HEK293 (cell line): ENCODE results near the gene PAXX.

ENCODE experiments used
- CTCF ChIA-PET: fragments of 350-600 bp; formaldehyde crosslinking; extraction: SDS; loops from one replicate; lab custom pipeline; 2021; ENCODE audit warnings: antibody characterized with exemption; lab: Yijun Ruan, JAX
- POLR2A ChIA-PET: fragments of 300-600 bp; formaldehyde crosslinking; extraction: SDS; loops from one replicate; lab custom pipeline; 2020; ENCODE audit warnings: antibody characterized with exemption, inconsistent platforms; lab: Yijun Ruan, JAX
- H3K27ac ChIP-seq: fragments of 200-500 bp; sonication (Bioruptor generic); 2 replicates; pipeline ENCODE4 v1.5.1; 2014; ENCODE audit warnings: low read depth, low read length, control low read depth, inconsistent platforms; ENCODE audit errors: extremely low read depth
- H3K36me3 ChIP-seq, 2 experiments: fragments of 200-500 bp in 1 of 2; sonication (Bioruptor generic) in 1 of 2; 1 replicate in 1 of 2; 2 replicates in 1 of 2; pipeline ENCODE4 v1.5.1; 2014 to 2017; ENCODE audit warnings: inconsistent platforms in 2 of 2, low read length in 2 of 2; ENCODE audit not compliant: control insufficient read depth in 2 of 2, insufficient read depth in 1 of 2
- H3K4me1 ChIP-seq: fragments of 200-500 bp; sonication (Bioruptor generic); 2 replicates; pipeline ENCODE4 v1.5.1; 2014; ENCODE audit warnings: mild to moderate bottlenecking, low read length, inconsistent platforms; ENCODE audit not compliant: control insufficient read depth, insufficient read depth
- H3K4me3 ChIP-seq: 2 replicates; pipeline ENCODE4 v1.5.1; 2011; ENCODE audit warnings: low read depth, mild to moderate bottlenecking, control low read depth, low read length, moderate library complexity
- H3K9me3 ChIP-seq: fragments of 200-500 bp; sonication (Bioruptor generic); 2 replicates; pipeline ENCODE4 v1.5.1; 2014; ENCODE audit warnings: low read depth, low read length, inconsistent platforms; ENCODE audit not compliant: control insufficient read depth, insufficient read depth
- BCL11B ChIP-seq: fragments of 450-650 bp; formaldehyde crosslinking; IDR thresholded peaks from 2 replicates; pipeline ENCODE4 v1.5.1; 2016; ENCODE audit warnings: low read depth, missing biosample characterization, missing genetic modification characterization
- FEZF1 ChIP-seq: fragments of 450-650 bp; formaldehyde crosslinking; IDR thresholded peaks from 2 replicates; pipeline ENCODE4 v1.5.1; 2016; ENCODE audit warnings: missing biosample characterization, missing genetic modification characterization
- KLF1 ChIP-seq: fragments of 450-650 bp; formaldehyde crosslinking; IDR thresholded peaks from 2 replicates; pipeline ENCODE4 v1.5.1; 2016; ENCODE audit warnings: missing biosample characterization, missing genetic modification characterization
- KLF8 ChIP-seq: fragments of 450-650 bp; formaldehyde crosslinking; IDR thresholded peaks from 2 replicates; pipeline ENCODE4 v1.5.1; 2016; ENCODE audit warnings: missing biosample characterization, missing genetic modification characterization
- MEIS1 ChIP-seq: sonication (generic); formaldehyde crosslinking; IDR thresholded peaks from 2 replicates; pipeline ENCODE4 v1.8.1; 2022; ENCODE audit warnings: missing genetic modification reagents, mild to moderate bottlenecking, borderline replicate concordance
- SCRT2 ChIP-seq: fragments of 450-650 bp; formaldehyde crosslinking; IDR thresholded peaks from 2 replicates; pipeline ENCODE4 v1.5.1; 2016; ENCODE audit warnings: missing biosample characterization, missing genetic modification characterization
- SETDB1 ChIP-seq: IDR thresholded peaks from one replicate; pipeline ENCODE4 v1.6.1; 2017; ENCODE audit warnings: mild to moderate bottlenecking, low read length, moderate library complexity, mixed read lengths; ENCODE audit not compliant: insufficient read length
- TSHZ1 ChIP-seq: fragments of 450-650 bp; formaldehyde crosslinking; IDR thresholded peaks from 2 replicates; pipeline ENCODE4 v1.5.1; 2016; ENCODE audit warnings: missing biosample characterization, missing genetic modification characterization, borderline replicate concordance
- ZBTB17 ChIP-seq: fragments of 450-650 bp; formaldehyde crosslinking; IDR thresholded peaks from 2 replicates; pipeline ENCODE4 v1.5.1; 2016; ENCODE audit warnings: missing biosample characterization, missing genetic modification characterization
- ZBTB20 ChIP-seq: fragments of 450-650 bp; formaldehyde crosslinking; IDR thresholded peaks from 2 replicates; pipeline ENCODE4 v1.5.1; 2016; ENCODE audit warnings: missing biosample characterization, missing genetic modification characterization
- ZBTB49 ChIP-seq: fragments of 450-650 bp; formaldehyde crosslinking; IDR thresholded peaks from 2 replicates; pipeline ENCODE4 v1.5.1; 2016; ENCODE audit warnings: missing biosample characterization, missing genetic modification characterization, low read depth
- ZFHX2 ChIP-seq: fragments of 450-650 bp; formaldehyde crosslinking; conservative IDR thresholded peaks from 2 replicates; pipeline ENCODE4 v1.5.1; 2016; ENCODE audit warnings: missing biosample characterization, missing genetic modification characterization
- ZNF112 ChIP-seq: fragments of 450-650 bp; formaldehyde crosslinking; IDR thresholded peaks from 2 replicates; pipeline ENCODE4 v1.5.0; 2017; ENCODE audit warnings: missing biosample characterization, missing genetic modification characterization
- ZNF121 ChIP-seq: fragments of 450-650 bp; formaldehyde crosslinking; IDR thresholded peaks from 2 replicates; pipeline ENCODE4 v1.5.1; 2016; ENCODE audit warnings: missing biosample characterization, missing genetic modification characterization
- ZNF2 ChIP-seq: fragments of 450-650 bp; formaldehyde crosslinking; IDR thresholded peaks from 2 replicates; pipeline ENCODE4 v1.5.1; 2016; ENCODE audit warnings: missing biosample characterization, missing genetic modification characterization
- ZNF214 ChIP-seq: fragments of 450-650 bp; formaldehyde crosslinking; IDR thresholded peaks from 2 replicates; pipeline ENCODE4 v1.5.1; 2017; ENCODE audit warnings: missing biosample characterization, mild to moderate bottlenecking, missing genetic modification characterization, borderline replicate concordance
- ZNF248 ChIP-seq: fragments of 450-650 bp; formaldehyde crosslinking; IDR thresholded peaks from 2 replicates; pipeline ENCODE4 v1.5.1; 2017; ENCODE audit warnings: missing biosample characterization, missing genetic modification characterization
- ZNF366 ChIP-seq: fragments of 450-650 bp; formaldehyde crosslinking; conservative IDR thresholded peaks from 2 replicates; pipeline ENCODE4 v1.5.1; 2016; ENCODE audit warnings: missing biosample characterization, missing genetic modification characterization
- ZNF391 ChIP-seq: fragments of 450-650 bp; formaldehyde crosslinking; IDR thresholded peaks from 2 replicates; pipeline ENCODE4 v1.5.1; 2016; ENCODE audit warnings: low read depth, missing biosample characterization, missing genetic modification characterization, borderline replicate concordance
- ZNF404 ChIP-seq: fragments of 450-650 bp; formaldehyde crosslinking; IDR thresholded peaks from 2 replicates; pipeline ENCODE4 v1.5.1; 2017; ENCODE audit warnings: missing biosample characterization, missing genetic modification characterization
- ZNF48 ChIP-seq: fragments of 450-650 bp; formaldehyde crosslinking; IDR thresholded peaks from 2 replicates; pipeline ENCODE4 v1.5.1; 2016; ENCODE audit warnings: missing biosample characterization, missing genetic modification characterization
- ZNF521 ChIP-seq: fragments of 450-650 bp; formaldehyde crosslinking; IDR thresholded peaks from 2 replicates; pipeline ENCODE4 v1.5.1; 2017; ENCODE audit warnings: missing biosample characterization, mild to moderate bottlenecking, missing genetic modification characterization
- ZNF585B ChIP-seq: fragments of 450-650 bp; formaldehyde crosslinking; IDR thresholded peaks from 2 replicates; pipeline ENCODE4 v1.5.1; 2016; ENCODE audit warnings: missing biosample characterization, missing genetic modification characterization
- ZNF658 ChIP-seq: fragments of 450-650 bp; formaldehyde crosslinking; IDR thresholded peaks from 2 replicates; pipeline ENCODE4; 2016; ENCODE audit warnings: missing biosample characterization, missing genetic modification characterization
- ZNF747 ChIP-seq: fragments of 450-650 bp; formaldehyde crosslinking; IDR thresholded peaks from 2 replicates; pipeline ENCODE4 v1.5.1; 2016; ENCODE audit warnings: missing biosample characterization, missing genetic modification characterization
- ZNF777 ChIP-seq: fragments of 450-650 bp; formaldehyde crosslinking; IDR thresholded peaks from 2 replicates; pipeline ENCODE4 v1.5.1; 2017; ENCODE audit warnings: missing biosample characterization, missing genetic modification characterization, borderline replicate concordance
- ZNF830 ChIP-seq: fragments of 450-650 bp; IDR thresholded peaks from 2 replicates; pipeline ENCODE4 v1.5.0; 2018; ENCODE audit warnings: missing biosample characterization, missing genetic modification characterization, low read depth, mild to moderate bottlenecking, moderate library complexity
- ZSCAN16 ChIP-seq: fragments of 450-650 bp; formaldehyde crosslinking; IDR thresholded peaks from 2 replicates; pipeline ENCODE4 v1.5.1; 2016; ENCODE audit warnings: missing biosample characterization, missing genetic modification characterization

PAXX gene

GRCh38 chr9:136955943-136956335, 36.3 kb upstream of the PAXX start (continued):
- TF ChIP-seq TSHZ1 (tag by site-specific recombination) (no peak), ZBTB20 (tag by site-specific recombination) (no peak), ZNF48 (tag by site-specific recombination) (no peak), ZNF830 (no peak)

DNA sequence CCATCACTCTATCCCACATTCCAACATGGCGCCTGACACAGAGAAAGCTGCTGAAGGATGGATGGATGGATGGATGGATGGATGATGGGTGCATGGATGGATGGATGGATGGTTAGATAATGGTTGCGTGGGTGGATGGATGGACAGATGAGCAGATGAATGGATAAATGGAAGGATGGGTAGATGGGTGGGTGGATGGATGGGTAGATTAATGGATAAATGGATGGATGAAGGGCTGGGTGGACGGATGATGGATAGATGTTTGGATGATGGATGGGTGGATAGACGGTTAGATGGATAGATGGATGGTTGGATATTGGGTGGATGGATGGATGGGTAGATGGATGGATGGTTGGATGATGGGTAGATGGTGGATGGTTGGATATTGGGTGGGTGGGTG, 35.6 kb upstream of the PAXX start:
- Histone ChIP-seq H3K4me3 (no peak overlapping the region), H3K4me1 (no peaks in the 10 kb centered on the region), H3K9me3 (no peaks in the 10 kb centered on the region), H3K27ac (no peak overlapping the region), H3K36me3 (no peaks in the 10 kb centered on the region)
- TF ChIP-seq ZSCAN16 (no peak), ZNF214 (tag by site-specific recombination) (no peak), FEZF1 (tag by site-specific recombination) (no peak), ZNF112 (no peak), ZBTB17 (peak; percentile 94), ZFHX2 (peak; percentile 81), BCL11B (tag by site-specific recombination) (no peak), MEIS1 (CRISPR knock-in tag) (no peak), ZNF658 (no peak), ZNF521 (tag by site-specific recombination) (0 out of 2 replicates have a peak, but pooled peaks have one; percentile 69), ZNF248 (tag by site-specific recombination) (0 out of 2 replicates have a peak, but pooled peaks have one; percentile 27), ZNF2 (no peak), ZNF121 (no peak), KLF1 (tag by site-specific recombination) (0 out of 2 replicates have a peak, but pooled peaks have one; percentile 46), SETDB1 (no peak), ZNF404 (no peak), ZNF366 (tag by site-specific recombination) (peak; percentile 99), ZBTB49 (tag by site-specific recombination) (no peak), ZNF585B (tag by site-specific recombination) (no peak), ZNF391 (tag by site-specific recombination) (no peak), KLF8 (0 out of 2 replicates have a peak, but pooled peaks have one; percentile 12), ZNF747 (tag by site-specific recombination) (0 out of 2 replicates have a peak, but pooled peaks have one; percentile 26), SCRT2 (tag by site-specific recombination) (no peak), ZNF777 (tag by site-specific recombination) (no peak)
- ChIA-PET POLR2A (no interaction called here), CTCF (no interaction called here)
